Urothelium cell line (cell line): Measurements from ENCODE around the gene RNF111.
A peak's percentile ranks its signal among the peaks of the same experiment; 100 is the strongest.
"Not testable (repeated sequence)": the region's sequence is repeated elsewhere in the genome, so short reads cannot be mapped to it uniquely, and the experiment has no call there.

ENCODE experiments used
- DNase-seq: peaks from one replicate; pipeline ENCODE4 v3.0.0; 2011; ENCODE audit warnings: low spot score, mixed read lengths
- FAIRE-seq: peaks from 2 replicates; lab custom pipeline; 2011; peaks lifted over from hg19 to GRCh38; lab: Jason Lieb, UNC

Gene RNF111

DNA sequence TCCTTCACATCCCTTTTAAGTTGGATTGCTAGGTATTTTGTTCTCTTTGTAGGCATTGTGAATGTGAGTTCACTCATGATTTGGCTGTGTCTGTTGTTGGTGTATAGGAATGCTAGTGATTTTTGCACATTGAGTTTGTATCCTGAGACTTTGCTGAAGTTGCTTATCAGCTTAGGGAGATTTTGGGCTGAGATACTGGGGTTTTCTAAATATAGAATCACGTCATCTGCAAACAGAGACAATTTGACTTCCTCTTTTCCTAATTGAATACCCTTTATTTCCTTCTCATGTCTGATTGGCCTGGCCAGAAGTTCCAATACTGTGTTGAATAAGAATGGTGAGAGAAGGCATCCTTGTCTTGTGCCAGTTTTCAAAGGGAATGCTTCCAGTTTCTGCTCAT lies 139.8 kb downstream of the RNF111 start:
- DNase-seq, FAIRE-seq: not testable (repeated sequence)

- no peak for DNase-seq
- FAIRE-seq = no peak
Observed at GRCh38 chr15:59131456-59131855, 144.0 kb downstream of the RNF111 start.

DNA sequence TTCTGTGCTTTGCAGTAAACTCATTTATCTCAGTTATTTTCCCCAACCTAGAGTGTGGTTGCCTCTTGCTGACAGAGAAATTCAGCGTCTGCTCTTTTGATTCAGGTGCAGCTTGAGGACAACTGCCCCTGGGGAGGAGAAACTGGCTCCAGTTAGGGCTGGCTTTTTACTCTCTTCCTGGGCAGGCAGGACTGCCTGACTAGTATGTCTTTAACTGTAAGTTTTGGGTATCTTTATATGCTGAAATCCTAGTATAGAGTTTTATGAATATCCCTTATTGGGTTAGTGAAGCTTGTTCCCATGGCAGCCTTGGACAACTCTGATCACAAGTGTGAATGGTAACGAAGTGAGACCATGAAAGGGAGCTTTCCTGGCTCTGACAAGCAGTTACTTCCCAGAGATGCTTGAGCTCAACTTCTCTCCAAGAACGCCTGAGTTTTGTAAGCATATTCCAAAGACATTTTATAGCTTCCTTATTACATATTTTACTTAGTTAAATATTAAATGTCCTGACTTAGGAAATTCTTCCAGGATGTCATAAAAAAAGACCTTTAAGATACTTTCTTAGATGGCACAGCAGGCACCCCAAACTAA lies 144.6 kb downstream of the RNF111 start:
- FAIRE-seq (no peak), DNase-seq (no peak)

DNA sequence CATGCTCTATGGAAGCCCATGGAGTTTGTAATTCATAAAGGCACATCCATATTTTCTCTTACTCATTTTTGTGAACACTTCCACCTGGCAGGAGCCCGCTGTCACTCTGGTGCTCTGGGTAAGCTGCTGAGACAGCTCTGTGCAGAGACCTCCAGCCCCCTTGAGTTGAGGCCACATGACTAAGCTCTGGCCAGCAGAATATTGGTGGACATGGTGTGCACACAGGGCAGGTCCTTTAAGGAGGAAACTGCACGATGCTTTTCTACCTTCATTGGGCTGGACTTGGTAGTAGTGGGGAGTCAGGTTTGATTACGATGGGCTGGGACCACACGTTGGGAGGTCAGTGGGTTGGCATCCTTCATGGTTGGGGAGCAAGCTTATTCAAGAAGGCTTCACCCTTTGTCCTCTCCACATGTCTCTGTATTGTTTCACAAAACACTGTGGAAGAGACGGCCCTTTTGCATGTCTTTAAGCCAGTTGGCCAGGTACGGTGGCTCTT lies 146.5 kb downstream of the RNF111 start:
- FAIRE-seq (peak; percentile 68), DNase-seq (no peak)

GRCh38 chr15:59137566-59137965 lies 150.1 kb downstream of the RNF111 start:
- FAIRE-seq = no peak

DNA sequence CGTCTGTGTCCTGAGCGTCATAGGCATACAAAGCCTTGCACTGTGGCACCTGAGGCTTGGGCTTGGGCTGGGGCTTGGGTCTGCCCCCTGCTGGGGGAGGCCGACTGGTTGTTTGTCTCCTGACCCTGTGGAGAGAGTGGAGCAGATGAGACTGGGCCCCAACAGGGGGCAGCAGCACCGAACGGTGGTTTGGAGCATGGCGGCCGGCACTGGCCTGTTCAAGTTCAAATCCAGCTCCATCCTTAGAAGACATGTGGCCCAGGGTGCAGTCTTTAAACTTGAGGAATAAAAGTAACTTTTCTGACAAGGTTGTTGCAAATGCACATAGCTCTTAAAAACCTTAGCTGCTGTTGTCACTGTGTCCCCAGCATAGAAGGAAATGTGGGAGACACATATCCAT lies 150.8 kb downstream of the RNF111 start:
- FAIRE-seq = peak; percentile 74
- DNase-seq = peak; percentile 85

More at GRCh38 chr15:59137566-59137965, 150.1 kb downstream of the RNF111 start:
- DNase-seq = no peak

DNA sequence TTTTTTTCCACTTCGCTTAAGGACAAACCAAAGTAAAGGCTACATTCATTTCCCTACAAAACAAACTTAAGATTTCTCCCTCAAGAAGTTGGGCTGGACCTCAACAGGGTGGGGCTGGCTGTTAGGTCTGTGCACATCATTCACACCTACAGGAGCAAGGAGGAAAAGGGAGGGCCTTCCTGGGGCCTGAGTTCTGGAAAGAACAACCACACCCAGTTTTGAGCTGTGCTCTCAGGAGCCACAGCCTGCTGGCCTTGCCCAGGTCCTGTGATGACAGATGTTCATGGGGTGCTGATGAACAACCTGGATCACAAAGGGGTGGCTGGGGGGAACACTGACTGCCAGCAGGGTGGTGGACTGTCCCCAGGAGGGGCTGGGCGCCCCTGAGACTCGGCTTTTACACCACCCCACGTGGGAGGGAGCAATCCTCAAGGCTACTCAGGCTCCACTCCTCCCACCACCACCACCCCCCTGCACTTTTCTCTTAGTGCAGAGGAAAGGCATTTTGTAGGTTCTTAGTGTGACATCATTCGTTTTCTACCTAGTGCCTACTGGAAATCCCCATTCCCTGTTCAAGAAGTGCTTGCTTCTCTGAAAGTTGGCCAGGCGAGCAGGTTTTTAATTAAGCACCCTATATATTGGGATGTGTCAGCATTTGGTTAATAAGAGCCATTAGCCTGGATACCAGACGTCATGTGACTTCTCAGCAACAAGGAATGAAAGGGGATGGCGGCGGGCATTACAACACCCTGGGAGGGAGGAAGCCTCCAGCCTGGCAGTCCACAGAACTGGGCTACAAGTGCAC lies 153.2 kb downstream of the RNF111 start:
- DNase-seq (no peak), FAIRE-seq (no peak)

GRCh38 chr15:59143281-59143680 lies 155.8 kb downstream of the RNF111 start:
- DNase-seq = no peak
- peak; percentile 17 for FAIRE-seq

DNA sequence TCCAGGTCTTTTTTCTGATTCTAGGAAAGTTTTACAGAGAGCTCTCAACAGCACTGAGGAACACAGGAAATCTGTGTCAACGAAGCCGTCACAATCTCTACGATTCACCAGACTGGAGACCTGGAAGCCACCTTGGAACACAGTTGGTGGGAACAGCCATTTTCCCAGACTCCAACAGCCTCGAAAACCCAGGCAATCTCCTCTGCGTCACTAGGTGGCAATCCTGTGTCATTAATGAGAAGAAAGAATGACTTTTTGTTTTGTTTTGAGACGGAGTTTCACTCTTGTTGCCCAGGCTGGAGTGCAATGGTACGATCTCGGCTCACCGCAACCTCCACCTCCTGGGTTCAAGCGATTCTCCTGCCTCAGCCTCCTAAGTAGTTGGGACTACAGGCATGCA lies 157.1 kb downstream of the RNF111 start:
- not testable (repeated sequence) for DNase-seq, FAIRE-seq
